Myocyte (in vitro differentiated cells): Measurements from ENCODE around the gene HAPLN3. TPM values are rescaled to one million over a fixed set of nuclear protein-coding genes. Genes with fewer than 3 reads are reported as not detected.

Experiments used
- DNase-seq: peaks from one replicate; pipeline ENCODE4 v3.0.0-alpha.2; 2012; ENCODE audit warnings: low read depth
- total RNA-seq: library from RNA; depleted of rRNA; stranded (reverse); fragments of >200 nt; gene quantifications from 2 replicates; pipeline ENCODE4 v1.2.3, GENCODE V29; 2014

HAPLN3 gene
- total RNA-seq, 1 donor from 2014 or later = 11.9 TPM

DNA sequence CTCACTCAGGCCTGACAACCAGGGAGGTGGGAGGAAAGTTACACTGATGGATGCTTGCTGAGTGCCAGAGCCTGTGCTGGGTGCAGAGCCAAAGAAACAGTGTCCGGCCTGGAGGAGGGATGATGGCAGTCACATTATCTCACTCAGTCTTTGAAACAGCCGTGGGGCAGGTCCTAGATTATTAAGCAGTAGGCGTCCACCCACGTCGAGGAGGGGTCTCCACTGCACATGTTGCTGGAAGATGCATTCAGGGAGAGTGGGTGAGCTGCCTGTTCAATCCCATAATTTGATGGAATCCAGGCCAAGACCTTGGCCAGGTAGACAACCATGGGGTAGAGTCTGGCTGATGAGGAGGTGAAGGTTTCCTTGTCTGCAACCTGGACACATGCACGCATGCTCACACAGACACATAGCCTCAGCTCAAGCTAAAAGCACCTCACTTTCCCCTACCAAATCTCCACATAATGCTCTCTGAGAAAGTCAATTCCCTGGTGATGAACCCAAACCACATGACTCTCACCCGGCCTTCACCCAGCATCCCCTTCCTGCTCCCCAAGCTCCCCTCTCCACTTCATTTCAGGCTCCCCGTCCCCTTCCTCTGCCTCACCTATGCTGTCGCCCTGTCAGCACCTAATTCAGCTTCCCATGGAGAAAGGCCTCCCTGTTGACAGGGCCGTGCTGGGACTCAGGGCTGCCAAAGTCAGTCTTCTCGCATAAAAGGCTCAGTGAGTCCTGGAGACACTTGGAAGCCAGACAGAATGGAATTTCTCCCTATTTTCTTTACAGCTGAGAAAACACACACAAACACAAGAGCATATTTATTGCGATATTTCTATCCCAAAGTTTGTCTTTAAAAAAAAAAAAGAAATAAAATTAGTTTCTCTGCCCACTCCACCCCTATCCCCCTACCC is 62.3 kb downstream of the HAPLN3 start:
- DNase-seq = no peak

DNA sequence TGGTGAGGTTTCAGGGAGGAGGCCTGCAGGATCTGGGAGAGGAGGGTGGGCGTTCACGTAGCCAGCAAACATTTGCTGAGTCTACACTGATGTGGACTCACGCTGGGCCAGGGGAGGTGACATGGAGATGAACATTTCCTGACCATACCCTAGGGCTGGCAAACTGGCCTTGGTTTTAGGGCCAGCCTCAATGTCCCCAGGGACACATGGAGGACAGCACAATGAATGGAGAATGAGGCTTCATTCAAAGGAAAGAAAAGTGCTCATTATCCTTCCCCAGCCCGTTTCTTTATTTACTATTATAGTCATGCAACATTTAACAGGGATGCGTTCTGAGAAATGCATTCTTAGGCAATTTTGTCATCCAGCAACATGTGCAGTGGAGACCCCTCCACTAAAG is 65.3 kb downstream of the HAPLN3 start:
- no peak for DNase-seq

DNA sequence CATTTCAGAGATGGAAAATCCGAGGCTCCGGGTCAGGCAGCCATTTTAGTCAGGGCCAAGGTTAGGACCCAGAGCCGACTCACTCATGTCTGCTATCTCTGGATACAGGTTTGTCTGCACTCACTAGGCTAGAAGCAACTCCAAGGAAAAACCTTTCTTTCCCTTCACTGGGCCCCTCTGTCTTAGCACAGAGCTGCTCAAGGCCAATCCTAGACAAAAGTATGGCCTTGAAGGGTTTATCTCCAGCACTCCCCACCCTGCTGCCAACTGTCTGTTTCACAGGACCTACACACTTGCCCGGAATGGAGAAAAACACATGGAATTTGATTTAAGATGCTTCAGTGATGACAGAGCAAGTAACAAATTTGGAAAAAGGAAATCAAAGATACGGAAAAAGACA is 66.6 kb downstream of the HAPLN3 start:
- no peak for DNase-seq

Other genes with a start within 250 kb of the HAPLN3 start
- 0.05 and 0.08 TPM in 2 replicates for gene ACAN, start 92.1 kb downstream of the HAPLN3 start, total RNA-seq
- 149 and 193 TPM in 2 replicates for gene MFGE8, start 17.8 kb upstream of the HAPLN3 start, total RNA-seq
- 61.1 and 78.2 TPM in 2 replicates for gene ABHD2, start 192.9 kb upstream of the HAPLN3 start, total RNA-seq